Stimulated activated CD8-positive, alpha-beta memory T cell treated with anti-CD3 and anti-CD28 coated beads, Interleukin-7, amount 100 ng/mL, for 48 hours (primary cell): ENCODE data around the gene RIPOR1.

Experiments
- DNase-seq, 2 donors: peaks; one replicate each; pipeline ENCODE4 v3.0.0-alpha.2; 2020; ENCODE audit warnings: low read depth in 1 of 2; ENCODE audit errors: extremely low read depth in 1 of 2

Gene RIPOR1

GRCh38 chr16:67555795-67556212 lies 27.2 kb downstream of the RIPOR1 start:
- no peak for DNase-seq

GRCh38 chr16:67558859-67559258 lies 30.2 kb downstream of the RIPOR1 start:
- no peak for DNase-seq

- DNase-seq = no peak
Observed at GRCh38 chr16:67560827-67561342, 32.3 kb downstream of the RIPOR1 start.

GRCh38 chr16:67561501-67561823 lies 32.8 kb downstream of the RIPOR1 start:
- DNase-seq = no peak

- DNase-seq = peak; percentile 96 to 97
Observed at GRCh38 chr16:67561824-67562525, 33.3 kb downstream of the RIPOR1 start.

GRCh38 chr16:67562526-67562917 lies 33.9 kb downstream of the RIPOR1 start, which contains the start of gene CTCF:
Gene CTCF (plus strand): TSS chr16:67562526. CDS start chr16:67610833, 48,307 bp downstream.
- DNase-seq = peak; percentile 64 to 66

- DNase-seq = peak in 1 of 2 donors; percentile 27
Observed at GRCh38 chr16:67562918-67563707, 34.5 kb downstream of the RIPOR1 start.

- DNase-seq = no peak
Observed at GRCh38 chr16:67563708-67564468, 35.3 kb downstream of the RIPOR1 start.

- no peak for DNase-seq
Observed at GRCh38 chr16:67565470-67566100, 37.0 kb downstream of the RIPOR1 start.

- DNase-seq = no peak
Observed at GRCh38 chr16:67571464-67571863, 42.8 kb downstream of the RIPOR1 start.

- no peak for DNase-seq
Observed at GRCh38 chr16:67571981-67572431, 43.4 kb downstream of the RIPOR1 start.

GRCh38 chr16:67579686-67580085 lies 51.1 kb downstream of the RIPOR1 start:
- DNase-seq = no peak

- no peak for DNase-seq
Observed at GRCh38 chr16:67580202-67580601, 51.6 kb downstream of the RIPOR1 start.

- no peak for DNase-seq
Observed at GRCh38 chr16:67593288-67593687, 64.7 kb downstream of the RIPOR1 start.

GRCh38 chr16:67593701-67594100 lies 65.1 kb downstream of the RIPOR1 start:
- DNase-seq = no peak

- DNase-seq = no peak
Observed at GRCh38 chr16:67594256-67594915, 65.8 kb downstream of the RIPOR1 start.

GRCh38 chr16:67594956-67595355 lies 66.3 kb downstream of the RIPOR1 start:
- no peak for DNase-seq
